GM20000 (cell line): Measurements from ENCODE around the gene EIF4G3.

ENCODE experiments used
- DNase-seq: peaks from one replicate; pipeline ENCODE4 v3.0.0; 2012; ENCODE audit warnings: low spot score
- CTCF ChIP-seq: IDR thresholded peaks from 2 replicates; pipeline ENCODE4 v1.5.1; 2012; ENCODE audit warnings: mild to moderate bottlenecking, control low read depth; ENCODE audit errors: extremely low read depth, missing control alignments

EIF4G3 gene

GRCh38 chr1:21089731-21090130, 87.0 kb downstream of the EIF4G3 start:
- TF ChIP-seq CTCF: no peak

GRCh38 chr1:21089299-21089698, 87.4 kb downstream of the EIF4G3 start:
- no peak for DNase-seq
- no peak for TF ChIP-seq CTCF

More at GRCh38 chr1:21089731-21090130, 87.0 kb downstream of the EIF4G3 start:
- DNase-seq: no peak

- DNase-seq: no peak
- no peak for TF ChIP-seq CTCF
Measured at GRCh38 chr1:21084111-21084810, 92.4 kb downstream of the EIF4G3 start.

GRCh38 chr1:21082073-21082472, 94.6 kb downstream of the EIF4G3 start:
- DNase-seq: no peak

GRCh38 chr1:21077085-21077484, 99.6 kb downstream of the EIF4G3 start:
- no peak for TF ChIP-seq CTCF
- no peak for DNase-seq

More at GRCh38 chr1:21082073-21082472, 94.6 kb downstream of the EIF4G3 start:
- TF ChIP-seq CTCF: no peak

- no peak for DNase-seq
Measured at GRCh38 chr1:21072721-21073120, 104.0 kb downstream of the EIF4G3 start.

GRCh38 chr1:21069549-21069948, 107.1 kb downstream of the EIF4G3 start:
- DNase-seq: no peak
- TF ChIP-seq CTCF: no peak

More at GRCh38 chr1:21072721-21073120, 104.0 kb downstream of the EIF4G3 start:
- no peak for TF ChIP-seq CTCF
